Body of pancreas (tissue), 4 donors: ENCODE results near the gene CACNG3. TPM values are rescaled to one million over a fixed set of nuclear protein-coding genes. Genes with fewer than 3 reads are reported as not detected.
A peak's percentile ranks its signal among the peaks of the same experiment; 100 is the strongest.

Experiments
- ATAC-seq: fragments of 150-250 bp; one replicate; pipeline ENCODE4 v1.9.1; 2016
- DNase-seq, 4 donors: peaks; one replicate each; pipeline ENCODE4 v3.0.0-alpha.2; 2019
- H3K27ac ChIP-seq, 4 donors: fragments of 200-600 bp; sonication (generic); 1 replicate in 3 of 4; 2 replicates in 1 of 4; pipeline versions ENCODE4 v1.5.1 to v1.6.1; 2016 to 2019; ENCODE audit warnings: mild to moderate bottlenecking in 1 of 4, mixed read lengths in 1 of 4, moderate library complexity in 1 of 4
- H3K27me3 ChIP-seq, 2 donors: fragments of 200-600 bp; sonication (generic); one replicate each; pipeline ENCODE4 v1.6.0; 2016; ENCODE audit warnings: mild to moderate bottlenecking in 1 of 2
- H3K36me3 ChIP-seq, 2 donors: fragments of 200-600 bp; sonication (generic); replicated peaks in 1 of 2; 2 replicates each; pipeline ENCODE4 v1.5.1; 2016; ENCODE audit warnings: low read depth in 2 of 2; ENCODE audit not compliant: insufficient read depth in 1 of 2
- H3K4me1 ChIP-seq: fragments of 200-600 bp; sonication (generic); one replicate; pipeline ENCODE4 v1.6.0; 2016
- H3K4me3 ChIP-seq, 2 donors: fragments of 200-600 bp; sonication (generic); 1 replicate in 1 of 2; 2 replicates in 1 of 2; pipeline ENCODE4 v1.5.1; 2016 to 2019
- H3K9me3 ChIP-seq, 3 donors: fragments of 200-600 bp; sonication (generic); 1 replicate in 2 of 3; 2 replicates in 1 of 3; pipeline ENCODE4 v1.5.1; 2016
- POLR2A ChIP-seq, 3 donors: fragments of 450-650 bp; IDR thresholded peaks; one replicate each; pipeline ENCODE4 v1.6.1; 2016; ENCODE audit warnings: antibody characterized with exemption in 3 of 3, mild to moderate bottlenecking in 2 of 3
- WGBS, 2 donors: methylation state at CpG; one replicate each; pipeline ENCODE4 v1.1.5; 2017; 5-methylcytosine and 5-hydroxymethylcytosine counted together
- intact Hi-C: fragments of 100-400 bp; cut with DNase I; formaldehyde crosslinking; loops from one replicate; pipeline ENCODE4 v1.15.1; 2023
- total RNA-seq, 2 donors: library from RNA; depleted of rRNA; stranded (reverse); fragments of >200 nt; gene quantifications; one replicate each; pipeline ENCODE4 v1.1.0, GENCODE V29; 2016
- TF ChIP-seq, protein P1 (sequence below), 7 experiments: fragments of 450-650 bp in 4 of 7; fragments of 200-600 bp in 3 of 7; sonication (generic) in 3 of 7; IDR thresholded peaks; one replicate each; pipeline ENCODE4 v1.5.1; 2016 to 2019; ENCODE audit warnings: antibody characterized with exemption in 7 of 7

Gene CACNG3
- total RNA-seq, 2 donors from 2014 or later = not detected

DNA sequence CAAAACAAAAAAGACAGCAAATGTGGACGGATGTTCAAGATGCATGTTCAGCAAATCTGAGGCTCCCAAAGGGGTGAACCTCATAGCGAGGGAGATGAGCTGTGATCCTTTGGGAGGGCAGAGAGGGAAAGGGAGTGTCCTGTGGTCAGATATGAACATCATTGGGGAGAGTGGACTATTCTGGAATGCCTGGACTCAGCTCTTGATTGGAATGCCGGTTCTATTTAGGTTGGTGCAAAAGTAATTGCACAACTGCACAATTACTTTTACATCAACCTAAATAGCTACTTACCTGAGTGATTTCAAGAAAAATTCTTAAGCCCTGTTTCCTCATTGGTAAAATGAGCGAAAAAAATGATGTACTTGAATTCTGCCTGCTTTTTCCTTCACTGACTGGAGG, 89.6 kb downstream of the CACNG3 start:
- intact Hi-C loops = no loop called here
- ATAC-seq = no peak
- TF ChIP-seq, protein P1, sequence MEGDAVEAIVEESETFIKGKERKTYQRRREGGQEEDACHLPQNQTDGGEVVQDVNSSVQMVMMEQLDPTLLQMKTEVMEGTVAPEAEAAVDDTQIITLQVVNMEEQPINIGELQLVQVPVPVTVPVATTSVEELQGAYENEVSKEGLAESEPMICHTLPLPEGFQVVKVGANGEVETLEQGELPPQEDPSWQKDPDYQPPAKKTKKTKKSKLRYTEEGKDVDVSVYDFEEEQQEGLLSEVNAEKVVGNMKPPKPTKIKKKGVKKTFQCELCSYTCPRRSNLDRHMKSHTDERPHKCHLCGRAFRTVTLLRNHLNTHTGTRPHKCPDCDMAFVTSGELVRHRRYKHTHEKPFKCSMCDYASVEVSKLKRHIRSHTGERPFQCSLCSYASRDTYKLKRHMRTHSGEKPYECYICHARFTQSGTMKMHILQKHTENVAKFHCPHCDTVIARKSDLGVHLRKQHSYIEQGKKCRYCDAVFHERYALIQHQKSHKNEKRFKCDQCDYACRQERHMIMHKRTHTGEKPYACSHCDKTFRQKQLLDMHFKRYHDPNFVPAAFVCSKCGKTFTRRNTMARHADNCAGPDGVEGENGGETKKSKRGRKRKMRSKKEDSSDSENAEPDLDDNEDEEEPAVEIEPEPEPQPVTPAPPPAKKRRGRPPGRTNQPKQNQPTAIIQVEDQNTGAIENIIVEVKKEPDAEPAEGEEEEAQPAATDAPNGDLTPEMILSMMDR (IDR thresholded peaks at IDR 0.05) = no peak
- TF ChIP-seq POLR2A (IDR thresholded peaks at IDR 0.05) = no peak
- WGBS, 2 donors = 55 to 77% methylated on average over 4 of the region's 4 CpGs
- H3K36me3 ChIP-seq = no peaks in the 10 kb centered on the region
- H3K27ac ChIP-seq = peak overlapping the region in 3 of 4 donors; percentile 44 to 78 (median 76)
- H3K27me3 ChIP-seq = no peaks in the 10 kb centered on the region
- H3K9me3 ChIP-seq = no peaks in the 10 kb centered on the region
- H3K4me3 ChIP-seq = no peak overlapping the region
- H3K4me1 ChIP-seq = peaks cover 14% of the 10 kb centered on the region
- no peak for DNase-seq

DNA sequence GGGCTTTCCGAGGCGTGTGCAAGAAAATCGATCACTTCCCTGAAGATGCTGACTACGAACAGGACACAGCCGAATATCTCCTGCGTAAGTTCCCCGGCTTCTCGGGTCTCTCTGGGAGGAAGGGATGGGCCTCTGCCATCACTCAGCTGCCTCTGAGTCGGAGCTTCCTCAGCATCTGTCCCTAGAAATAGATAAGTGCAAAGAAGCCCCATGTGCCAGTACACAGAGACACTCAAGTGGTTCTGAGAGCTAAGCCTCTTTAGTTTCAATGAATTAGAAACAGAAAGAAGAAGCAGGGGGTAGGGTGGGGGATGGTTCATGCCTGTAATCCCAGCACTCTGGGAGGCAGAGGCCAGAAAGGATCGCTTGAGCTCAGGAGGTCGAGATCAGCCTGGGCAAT, 90.6 kb downstream of the CACNG3 start:
- DNase-seq = no peak
- intact Hi-C loops = no loop called here
- H3K36me3 ChIP-seq = no peaks in the 10 kb centered on the region
- peaks cover 14% of the 10 kb centered on the region for H3K4me1 ChIP-seq
- H3K4me3 ChIP-seq = no peak overlapping the region
- ATAC-seq = no peak
- 38 to 58% methylated on average over 10 to 11 of the region's 11 CpGs for WGBS, 2 donors
- peak overlapping the region in 1 of 4 donors; percentile 38 for H3K27ac ChIP-seq
- TF ChIP-seq, protein P1 (IDR thresholded peaks at IDR 0.05) = no peak
- TF ChIP-seq POLR2A (IDR thresholded peaks at IDR 0.05) = no peak
- no peaks in the 10 kb centered on the region for H3K27me3 ChIP-seq
- H3K9me3 ChIP-seq = no peaks in the 10 kb centered on the region

GRCh38 chr16:24347556-24347955, 91.4 kb downstream of the CACNG3 start:
- no peak for TF ChIP-seq POLR2A (IDR thresholded peaks at IDR 0.05)
- TF ChIP-seq, protein P1 (IDR thresholded peaks at IDR 0.05) = no peak
- no peak for ATAC-seq
- Histone ChIP-seq H3K36me3 (no peaks in the 10 kb centered on the region), H3K9me3 (no peaks in the 10 kb centered on the region), H3K27ac (peak overlapping the region in 2 of 4 donors; percentile 8 to 38), H3K4me1 (peaks cover 14% of the 10 kb centered on the region), H3K4me3 (no peak overlapping the region), H3K27me3 (no peaks in the 10 kb centered on the region)
- peak; percentile 23 to 62 (median 37) for DNase-seq
- intact Hi-C loops = no loop called here
- 26 to 29% methylated on average over 2 of the region's 2 CpGs for WGBS, 2 donors

- 35% methylated on average over 9 of the region's 9 CpGs for WGBS, 2 donors
- intact Hi-C loops = no loop called here
These were observed 92.6 kb downstream of the CACNG3 start for GRCh38 chr16:24348545-24349290.

More at GRCh38 chr16:24348545-24349290, 92.6 kb downstream of the CACNG3 start:
- no peaks in the 10 kb centered on the region for H3K36me3 ChIP-seq
- peak in 1 of 4 donors; percentile 33 for DNase-seq
- peak; percentile 30 for ATAC-seq
- no peaks in the 10 kb centered on the region for H3K9me3 ChIP-seq
- peak overlapping the region in 3 of 4 donors; percentile 5 to 41 (median 27) for H3K27ac ChIP-seq
- no peaks in the 10 kb centered on the region for H3K27me3 ChIP-seq
- H3K4me3 ChIP-seq = no peak overlapping the region
- TF ChIP-seq POLR2A (IDR thresholded peaks at IDR 0.05) = no peak
- TF ChIP-seq, protein P1 (IDR thresholded peaks at IDR 0.05) = no peak
- H3K4me1 ChIP-seq = peaks cover 14% of the 10 kb centered on the region
